Ishikawa (cell line): ENCODE results near the gene EGF.

Source experiments
- CEBPB ChIP-seq: IDR thresholded peaks from 2 replicates; pipeline ENCODE4 v1.6.1; 2012
- CREB1 ChIP-seq: IDR thresholded peaks from 2 replicates; pipeline ENCODE4 v1.6.1; 2012; ENCODE audit warnings: low read depth
- EGR1 ChIP-seq: IDR thresholded peaks from 2 replicates; pipeline ENCODE4 v1.6.1; 2012
- EP300 ChIP-seq: IDR thresholded peaks from 2 replicates; pipeline ENCODE4 v1.6.1; 2012; ENCODE audit warnings: borderline replicate concordance
- FOXM1 ChIP-seq: IDR thresholded peaks from 2 replicates; pipeline ENCODE4 v1.6.1; 2012; ENCODE audit warnings: low read depth, borderline replicate concordance
- MAX ChIP-seq: IDR thresholded peaks from 2 replicates; pipeline ENCODE4 v1.6.1; 2012
- NFIC ChIP-seq: IDR thresholded peaks from 2 replicates; pipeline ENCODE4 v1.6.1; 2012
- RAD21 ChIP-seq: IDR thresholded peaks from 2 replicates; pipeline ENCODE4 v1.6.1; 2012; ENCODE audit warnings: low read depth
- REST ChIP-seq: IDR thresholded peaks from 2 replicates; pipeline ENCODE4 v1.6.1; 2012; ENCODE audit warnings: low read depth, mild to moderate bottlenecking
- TAF1 ChIP-seq: IDR thresholded peaks from 2 replicates; pipeline ENCODE4 v1.6.1; 2012; ENCODE audit warnings: low read depth, mild to moderate bottlenecking
- TCF12 ChIP-seq: IDR thresholded peaks from 2 replicates; pipeline ENCODE4 v1.6.1; 2012; ENCODE audit warnings: low read depth
- TEAD4 ChIP-seq: IDR thresholded peaks from 2 replicates; pipeline ENCODE4 v1.6.1; 2012
- USF1 ChIP-seq: IDR thresholded peaks from 2 replicates; pipeline ENCODE4 v1.6.1; 2012
- YY1 ChIP-seq: IDR thresholded peaks from 2 replicates; pipeline ENCODE4 v1.6.1; 2012; ENCODE audit warnings: low read depth
- ZBTB7A ChIP-seq: IDR thresholded peaks from 2 replicates; pipeline ENCODE4 v1.6.1; 2012; ENCODE audit warnings: low read depth

Gene EGF

GRCh38 chr4:110004556-110004955 is 91.9 kb downstream of the EGF start:
- TF ChIP-seq RAD21 (no peak), CEBPB (no peak), EGR1 (no peak), MAX (no peak), REST (no peak), FOXM1 (no peak), USF1 (no peak), ZBTB7A (no peak), TAF1 (no peak), TCF12 (no peak), YY1 (no peak), TEAD4 (no peak), NFIC (no peak), CREB1 (no peak), EP300 (no peak)

- TF ChIP-seq CEBPB (no peak), RAD21 (peak; percentile 89), REST (no peak), YY1 (no peak), ZBTB7A (no peak), CREB1 (no peak)
Measured at GRCh38 chr4:110005461-110006056, 92.9 kb downstream of the EGF start.

- TF ChIP-seq MAX, result no peak
- no peak for TF ChIP-seq FOXM1
- TF ChIP-seq EP300, result no peak
- no peak for TF ChIP-seq NFIC
- no peak for TF ChIP-seq TAF1
- TF ChIP-seq TEAD4, result no peak
- TF ChIP-seq CEBPB, result no peak
- TF ChIP-seq ZBTB7A, result no peak
- TF ChIP-seq USF1, result no peak
- TF ChIP-seq REST, result no peak
- TF ChIP-seq YY1, result no peak
Measured at GRCh38 chr4:110007217-110007616, 94.5 kb downstream of the EGF start.

GRCh38 chr4:110008540-110008939 is 95.9 kb downstream of the EGF start:
- TF ChIP-seq CREB1 (no peak), EP300 (no peak), TCF12 (no peak), EGR1 (no peak), NFIC (no peak), TAF1 (no peak), RAD21 (no peak), YY1 (no peak), REST (no peak), ZBTB7A (no peak), CEBPB (no peak), FOXM1 (no peak), USF1 (no peak)
